Measurements from ENCODE around the gene IFITM10.
"Not testable (repeated sequence)": the region's sequence is repeated elsewhere in the genome, so short reads cannot be mapped to it uniquely, and the experiment has no call there.

Gene IFITM10

GRCh38 chr11:1689250-1690166 lies 60.9 kb downstream of the IFITM10 start:
- DNase-seq = not testable (repeated sequence)

GRCh38 chr11:1688336-1688947 lies 62.0 kb downstream of the IFITM10 start:
- not testable (repeated sequence) for DNase-seq

- not testable (repeated sequence) for DNase-seq
Measured at GRCh38 chr11:1686220-1686619, 64.2 kb downstream of the IFITM10 start.

GRCh38 chr11:1684886-1685874 lies 65.2 kb downstream of the IFITM10 start:
- not testable (repeated sequence) for DNase-seq

- DNase-seq = not testable (repeated sequence)
Measured at GRCh38 chr11:1683904-1684572, 66.4 kb downstream of the IFITM10 start.

GRCh38 chr11:1683216-1683615 lies 67.2 kb downstream of the IFITM10 start:
- DNase-seq = not testable (repeated sequence)
